HG02588 (cell line): Measurements from ENCODE around the gene PPP2R3A.
"Not testable (repeated sequence)": the region's sequence is repeated elsewhere in the genome, so short reads cannot be mapped to it uniquely, and the experiment has no call there.

ENCODE experiments used
- ATAC-seq: cut with Tn5 transposase; IDR thresholded peaks from one replicate; pipeline ENCODE4 v1.9.1; 2021; ENCODE audit warnings: mild to moderate bottlenecking, moderate library complexity; ENCODE audit not compliant: unreplicated experiment

Gene PPP2R3A

GRCh38 chr3:136078421-136079364 lies 113.2 kb downstream of the PPP2R3A start:
- no peak for ATAC-seq

GRCh38 chr3:136083641-136084382 lies 118.3 kb downstream of the PPP2R3A start:
- ATAC-seq: not testable (repeated sequence)

DNA sequence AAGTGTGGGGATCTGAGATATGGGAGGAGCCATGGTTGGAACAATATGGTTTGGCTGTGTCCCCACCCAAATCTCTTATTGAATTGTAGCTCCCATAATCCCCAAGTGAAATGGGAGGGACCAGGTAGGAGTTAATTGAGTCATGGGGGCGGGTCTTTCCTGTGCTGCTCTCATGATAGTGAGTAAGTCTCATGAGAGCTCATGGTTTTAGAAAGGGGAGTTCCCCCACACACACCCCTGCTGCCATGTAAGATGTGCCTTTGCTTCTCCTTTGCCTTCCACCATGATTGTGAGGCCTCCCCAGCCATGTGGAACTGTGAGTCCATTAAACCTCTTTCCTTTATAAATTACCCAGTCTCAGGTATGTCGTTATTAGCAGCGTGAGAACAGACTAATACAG lies 119.5 kb downstream of the PPP2R3A start:
- ATAC-seq: not testable (repeated sequence)

DNA sequence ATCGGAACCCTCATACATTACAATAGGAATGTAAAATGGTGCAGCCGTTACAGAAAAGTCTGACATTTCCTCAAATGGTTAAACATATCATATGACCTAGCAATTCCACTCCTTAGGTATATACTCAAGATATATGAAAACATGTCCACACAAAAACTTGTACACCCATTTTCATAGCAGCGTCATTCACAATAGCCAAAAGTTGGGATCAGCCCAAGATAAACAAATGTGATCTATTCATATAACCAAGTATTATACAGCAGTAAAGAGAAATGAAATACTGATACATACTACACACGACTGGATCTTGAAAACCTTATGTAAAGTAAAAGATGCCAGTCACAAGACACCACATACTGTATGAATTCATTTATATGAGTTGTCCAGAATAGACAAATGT lies 128.2 kb downstream of the PPP2R3A start:
- ATAC-seq: no peak

DNA sequence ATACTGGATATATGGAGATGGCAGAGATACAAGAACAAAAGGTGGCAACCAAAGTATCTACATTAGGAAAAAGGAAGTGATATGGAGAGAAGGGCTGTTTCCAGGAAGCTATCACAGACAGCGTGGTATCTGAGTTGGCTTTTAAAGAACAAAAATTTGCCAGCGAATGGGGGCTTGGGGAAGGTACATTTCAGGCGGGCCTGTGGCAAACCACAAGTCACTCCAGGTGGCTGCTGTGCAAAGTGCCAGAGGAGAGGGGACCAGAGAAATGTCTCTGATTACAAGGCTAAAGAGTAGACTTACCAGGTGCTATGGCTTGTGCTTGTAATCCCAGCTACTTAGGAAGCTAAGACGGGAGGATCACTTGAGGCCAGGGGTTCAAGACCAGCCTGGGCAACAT lies 139.5 kb downstream of the PPP2R3A start:
- no peak for ATAC-seq

DNA sequence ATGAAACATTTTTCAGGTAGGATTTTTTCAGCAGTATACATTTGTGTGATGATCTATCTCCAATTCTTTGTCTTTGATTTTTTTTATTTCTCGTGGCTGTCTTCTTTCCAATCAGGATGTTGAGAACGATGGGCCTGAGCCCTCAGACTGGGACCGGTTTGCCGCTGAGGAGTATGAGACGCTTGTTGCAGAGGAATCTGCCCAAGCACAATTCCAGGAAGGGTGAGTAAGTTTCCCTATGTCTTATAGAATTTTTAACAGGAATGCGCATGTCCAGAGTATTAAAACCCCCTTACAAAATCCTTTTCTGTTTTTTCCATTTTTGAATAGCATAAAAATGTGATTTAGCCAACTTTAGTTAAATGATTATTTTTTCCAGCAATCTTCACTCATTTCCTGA lies 140.6 kb downstream of the PPP2R3A start:
- no peak for ATAC-seq

DNA sequence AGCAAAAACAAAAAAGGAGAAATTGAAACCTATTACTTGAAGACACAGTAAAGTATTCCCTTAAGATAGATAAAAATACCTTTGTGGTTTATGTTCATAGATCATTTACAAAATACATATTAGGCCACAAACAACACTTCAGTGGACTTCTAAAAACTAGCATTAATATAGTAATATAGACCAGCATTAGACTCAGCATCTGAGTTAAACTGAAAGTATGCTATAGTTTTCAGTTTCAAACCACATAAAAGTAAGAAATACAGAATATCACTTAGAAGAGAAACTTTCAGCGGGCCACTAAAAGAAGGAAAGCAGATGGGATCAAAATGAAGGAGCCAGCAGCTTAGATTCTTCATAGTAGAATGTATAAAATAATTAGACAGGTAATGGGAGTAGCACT lies 144.0 kb downstream of the PPP2R3A start:
- ATAC-seq: peak; percentile 92

GRCh38 chr3:136110481-136110880 lies 145.0 kb downstream of the PPP2R3A start:
- ATAC-seq: no peak

GRCh38 chr3:136114421-136114820 lies 148.9 kb downstream of the PPP2R3A start:
- ATAC-seq: no peak

- not testable (repeated sequence) for ATAC-seq
These were observed 153.8 kb downstream of the PPP2R3A start for GRCh38 chr3:136119332-136119731.

- ATAC-seq: not testable (repeated sequence)
These were observed 154.3 kb downstream of the PPP2R3A start for GRCh38 chr3:136119783-136120182.

GRCh38 chr3:136120373-136121348 lies 155.1 kb downstream of the PPP2R3A start:
- peak; percentile 67 for ATAC-seq

DNA sequence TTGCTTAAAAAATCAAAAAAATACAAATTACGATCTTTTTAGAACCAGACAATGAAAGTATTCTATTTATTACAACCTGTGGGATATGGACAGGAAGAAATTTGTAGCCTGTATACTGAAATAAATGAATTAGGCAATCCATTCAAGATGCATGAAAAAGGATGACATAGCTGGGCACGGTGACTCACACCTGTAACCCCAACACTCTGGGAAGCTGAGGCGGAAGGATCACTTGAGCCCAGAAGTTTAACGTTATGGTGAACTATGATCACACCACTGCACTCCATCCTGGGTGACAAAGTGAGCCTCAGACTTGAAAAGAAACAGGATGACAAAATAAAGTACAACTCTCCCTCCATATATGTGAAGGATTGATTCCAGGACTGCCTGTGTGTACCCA lies 156.5 kb downstream of the PPP2R3A start:
- no peak for ATAC-seq

- ATAC-seq: not testable (repeated sequence)
These were observed 166.1 kb downstream of the PPP2R3A start for GRCh38 chr3:136131647-136132046.

DNA sequence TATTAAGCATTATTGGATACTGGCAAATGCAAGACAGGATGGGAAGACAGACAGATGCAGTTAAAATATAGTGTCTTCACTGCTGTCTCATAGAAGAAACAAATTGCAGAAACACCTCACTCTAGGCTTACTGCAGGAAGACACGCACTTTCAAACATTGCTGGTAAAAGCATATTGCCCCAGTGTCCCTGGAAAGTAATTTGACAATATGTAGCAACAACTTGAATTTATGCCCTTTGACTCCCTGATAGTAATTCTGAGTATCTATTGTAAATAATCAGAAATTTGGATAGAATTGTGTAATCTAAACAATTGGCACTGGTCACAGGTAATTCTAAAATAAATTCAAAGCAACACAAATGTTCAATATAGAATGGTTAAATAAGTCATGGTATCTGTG lies 168.6 kb downstream of the PPP2R3A start:
- ATAC-seq: no peak

GRCh38 chr3:136135039-136135802 lies 169.7 kb downstream of the PPP2R3A start:
- no peak for ATAC-seq

DNA sequence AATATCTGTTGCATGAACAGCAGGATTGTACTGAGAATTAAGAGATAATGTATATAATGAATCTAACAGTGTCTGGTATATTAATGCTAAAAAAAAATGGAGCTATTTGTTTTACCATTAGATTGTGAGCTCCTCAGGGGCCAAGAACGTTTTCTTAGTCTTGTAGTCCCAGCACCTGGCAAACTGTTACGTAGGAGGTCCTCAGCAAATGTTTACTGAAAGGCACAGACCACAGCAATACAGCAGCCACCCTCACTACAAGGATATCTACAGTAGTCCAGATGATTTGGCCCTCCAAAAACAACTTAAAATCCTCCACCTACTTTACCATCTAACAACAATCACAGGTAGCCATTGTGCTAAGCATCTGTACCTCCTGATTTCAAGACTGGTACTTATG lies 170.9 kb downstream of the PPP2R3A start:
- ATAC-seq: no peak

DNA sequence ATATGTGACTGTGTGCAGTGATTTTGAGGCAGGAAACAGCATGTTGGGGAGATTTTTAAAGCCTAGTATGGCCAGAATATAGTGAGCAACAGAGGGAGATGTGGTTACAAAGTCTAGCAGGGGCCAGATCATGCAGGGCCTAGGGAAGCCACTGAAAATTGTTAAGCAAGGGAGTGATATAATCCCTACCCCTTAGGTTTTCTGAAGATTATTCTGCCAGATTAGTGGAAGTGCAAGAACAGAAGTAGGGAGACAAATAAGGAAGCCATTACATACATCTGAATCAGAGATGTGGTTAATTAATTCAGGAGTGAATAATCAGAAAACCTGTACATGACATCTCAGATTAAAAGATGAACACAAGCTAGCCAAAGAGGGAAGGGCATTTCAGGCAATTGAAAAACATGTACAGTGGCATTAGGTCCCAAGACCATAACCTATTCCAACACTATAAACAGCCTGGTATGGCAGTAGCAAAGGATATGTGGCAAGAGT lies 175.8 kb downstream of the PPP2R3A start:
- no peak for ATAC-seq

DNA sequence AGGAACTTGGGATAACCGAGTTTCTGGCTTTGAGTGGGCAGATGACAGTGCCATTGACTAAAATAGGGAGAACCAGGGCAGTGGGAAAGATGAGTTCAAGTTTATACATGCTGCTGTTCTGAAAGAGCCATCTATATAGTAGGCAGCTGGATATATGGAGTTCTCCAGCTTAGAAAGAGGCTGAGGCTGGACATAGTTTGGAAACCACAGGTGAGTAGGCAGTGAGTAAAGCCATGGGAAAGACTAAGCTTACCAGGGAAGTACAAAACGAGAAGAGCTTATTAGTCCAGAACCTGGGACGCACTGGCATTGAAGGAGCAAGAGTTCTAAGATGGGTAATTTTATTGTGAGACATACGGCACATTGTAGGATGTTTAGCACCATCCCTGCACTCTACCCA lies 176.4 kb downstream of the PPP2R3A start:
- no peak for ATAC-seq

- ATAC-seq: no peak
These were observed 177.1 kb downstream of the PPP2R3A start for GRCh38 chr3:136142592-136142991.
